GM23338 (cell line): ENCODE measurements around the gene GATM. TPM values are rescaled to one million over a fixed set of nuclear protein-coding genes. Genes with fewer than 3 reads are reported as not detected.

ENCODE experiments used
- ATAC-seq: fragments of 200-7000 bp; cut with Tn5 transposase; 3 replicates; pipeline ENCODE4 v1.9.1; 2020
- DNase-seq: peaks from one replicate; pipeline ENCODE4 v3.0.0-alpha.2; 2015; ENCODE audit warnings: low spot score
- H2AFZ ChIP-seq: fragments of 200-600 bp; sonication (generic); 2 replicates; pipeline ENCODE4 v1.8.0; 2016; ENCODE audit warnings: antibody characterized with exemption, mild to moderate bottlenecking, moderate library complexity
- H3F3A ChIP-seq: fragments of 200-600 bp; sonication (generic); replicated peaks from 2 replicates; pipeline ENCODE4 v1.8.0; 2017; ENCODE audit warnings: antibody characterized with exemption, mixed run types, low read depth
- H3K27ac ChIP-seq: fragments of 200-600 bp; sonication (generic); 2 replicates; pipeline ENCODE4 v1.6.1; 2016; ENCODE audit warnings: low read depth
- H3K27me3 ChIP-seq: fragments of 200-600 bp; sonication (generic); 2 replicates; pipeline ENCODE4 v1.8.0; 2016; ENCODE audit warnings: mild to moderate bottlenecking, mixed run types, moderate library complexity; ENCODE audit not compliant: insufficient read depth
- H3K36me3 ChIP-seq: fragments of 200-600 bp; sonication (generic); 2 replicates; pipeline ENCODE4 v1.8.0; 2016; ENCODE audit warnings: mild to moderate bottlenecking; ENCODE audit not compliant: insufficient read depth
- H3K4me1 ChIP-seq: fragments of 200-600 bp; sonication (generic); 2 replicates; pipeline ENCODE4 v1.8.0; 2016; ENCODE audit warnings: mild to moderate bottlenecking, moderate library complexity; ENCODE audit not compliant: insufficient read depth
- H3K4me2 ChIP-seq: fragments of 200-600 bp; sonication (generic); 2 replicates; pipeline ENCODE4 v1.7.1; 2017; ENCODE audit warnings: mixed run types
- H3K4me3 ChIP-seq: fragments of 200-600 bp; sonication (generic); 2 replicates; pipeline ENCODE4 v1.6.1; 2016; ENCODE audit warnings: mixed run types
- H3K79me2 ChIP-seq: fragments of 200-600 bp; sonication (generic); replicated peaks from 2 replicates; pipeline ENCODE4 v1.8.0; 2017; ENCODE audit warnings: mild to moderate bottlenecking; ENCODE audit not compliant: insufficient read depth
- H3K9me2 ChIP-seq: fragments of 200-600 bp; sonication (generic); 2 replicates; pipeline ENCODE4 v1.8.0; 2017; ENCODE audit not compliant: insufficient read depth
- H4K20me1 ChIP-seq: fragments of 200-600 bp; sonication (generic); replicated peaks from 2 replicates; pipeline ENCODE4 v1.8.0; 2017; ENCODE audit warnings: mild to moderate bottlenecking; ENCODE audit not compliant: insufficient read depth
- H3K27ac Mint-ChIP-seq: 2 replicates; pipeline ENCODE4 v1.8.0; 2020; ENCODE audit warnings: inconsistent platforms, mild to moderate bottlenecking, moderate library complexity, mixed read lengths
- H3K27me3 Mint-ChIP-seq: 3 replicates; pipeline ENCODE4 v1.8.0; 2022; ENCODE audit warnings: low read depth, mild to moderate bottlenecking, moderate library complexity, mixed read lengths, inconsistent platforms; ENCODE audit not compliant: insufficient read depth, poor library complexity
- H3K36me3 Mint-ChIP-seq: 3 replicates; pipeline ENCODE4 v1.8.0; 2021; ENCODE audit warnings: low read depth, mild to moderate bottlenecking, inconsistent platforms, moderate library complexity, mixed read lengths
- H3K4me1 Mint-ChIP-seq: 3 replicates; pipeline ENCODE4 v1.8.0; 2020; ENCODE audit warnings: mild to moderate bottlenecking, inconsistent platforms, mixed read lengths
- H3K4me3 Mint-ChIP-seq: 3 replicates; pipeline ENCODE4 v1.8.0; 2021; ENCODE audit warnings: moderate library complexity, mild to moderate bottlenecking, inconsistent platforms, mixed read lengths
- H3K9me3 Mint-ChIP-seq: 3 replicates; pipeline ENCODE4 v1.8.0; 2020; ENCODE audit warnings: moderate library complexity, mild to moderate bottlenecking, inconsistent platforms, mixed read lengths
- CREB1 ChIP-seq: fragments of 250-450 bp; sonication (Bioruptor Pico); IDR thresholded peaks from 2 replicates; pipeline ENCODE4 v1.5.0; 2020; ENCODE audit warnings: low read depth, mild to moderate bottlenecking, moderate library complexity
- ETS1 ChIP-seq: IDR thresholded peaks from 2 replicates; pipeline ENCODE4 v1.6.1; 2016; ENCODE audit warnings: antibody characterized with exemption
- EZH2 ChIP-seq: fragments of 200-600 bp; sonication (generic); IDR thresholded peaks from one replicate; pipeline ENCODE4 v1.8.0; 2017; ENCODE audit warnings: antibody characterized with exemption, mild to moderate bottlenecking, low read depth; ENCODE audit not compliant: unreplicated experiment
- NANOG ChIP-seq: IDR thresholded peaks from 2 replicates; pipeline ENCODE4 v1.6.1; 2016; ENCODE audit warnings: antibody characterized with exemption, borderline replicate concordance
- POLR2AphosphoS5 ChIP-seq: IDR thresholded peaks from 2 replicates; pipeline ENCODE4 v1.6.1; 2016; ENCODE audit warnings: antibody characterized with exemption, low read depth
- ZNF114 ChIP-seq: fragments of 250-450 bp; sonication (Bioruptor Pico); IDR thresholded peaks from 2 replicates; pipeline ENCODE4 v1.5.0; 2020; ENCODE audit warnings: mild to moderate bottlenecking, moderate library complexity
- ZNF331 ChIP-seq: fragments of 250-450 bp; sonication (Bioruptor Pico); IDR thresholded peaks from 2 replicates; pipeline ENCODE4 v1.5.0; 2020; ENCODE audit warnings: low read depth, mild to moderate bottlenecking, moderate library complexity
- ZNF462 ChIP-seq: fragments of 250-450 bp; sonication (Bioruptor Pico); IDR thresholded peaks from 2 replicates; pipeline ENCODE4 v1.5.0; 2020; ENCODE audit warnings: mild to moderate bottlenecking, moderate library complexity
- polyA plus RNA-seq: library from polyadenylated mRNA; unstranded; fragments of >200 nt; fragmentation: Nextera tagmentation; extraction: Ambion mirVana; gene quantifications from 2 replicates; pipeline ENCODE4 v1.2.1, GENCODE V29; 2016
- total RNA-seq: library from RNA; depleted of rRNA; stranded (reverse); fragments of >200 nt; shearing (Covaris generic); gene quantifications from 2 replicates; pipeline ENCODE4 v1.2.3, GENCODE V29; 2014

The GATM gene
- total and polyA plus RNA-seq, 2 experiments from 2014 or later, result 8.5 to 17.5 TPM

- H3K4me3 Mint-ChIP-seq, result peak overlapping the region; percentile 91
- Histone ChIP-seq H3K9me2 (no peaks in the 10 kb centered on the region), H4K20me1 (0 out of 2 replicates have a peak, but pooled peaks cover 2% of the 10 kb centered on the region), H3K27ac (no peak overlapping the region), H3K27me3 (peaks cover 62% of the 10 kb centered on the region), H3K4me2 (peak overlapping the region; percentile 99), H3F3A (no peaks in the 10 kb centered on the region), H3K4me1 (peaks cover 17% of the 10 kb centered on the region), H3K4me3 (peak overlapping the region; percentile 93), H3K36me3 (no peaks in the 10 kb centered on the region), H2AFZ (peak overlapping the region; percentile 100), H3K79me2 (no peaks in the 10 kb centered on the region)
- TF ChIP-seq EZH2 (no peak), ETS1 (no peak)
- peaks cover 24% of the 10 kb centered on the region for H3K4me1 Mint-ChIP-seq
- no peak overlapping the region for H3K27ac Mint-ChIP-seq
- no peaks in the 10 kb centered on the region; the same call in 2 of the 3 replicates for H3K36me3 Mint-ChIP-seq
- no peak for DNase-seq
- H3K27me3 Mint-ChIP-seq, result peaks cover 44% of the 10 kb centered on the region
- no peaks in the 10 kb centered on the region; the same call in 2 of the 3 replicates for H3K9me3 Mint-ChIP-seq
- ATAC-seq, result no peak
These were observed 1.3 kb downstream of the GATM start for GRCh38 chr15:45376967-45377608.

- no peaks in the 10 kb centered on the region for H3K36me3 ChIP-seq
- no peaks in the 10 kb centered on the region for H3K9me2 ChIP-seq
- Mint-ChIP-seq H3K27me3 (peaks cover 44% of the 10 kb centered on the region), H3K36me3 (no peaks in the 10 kb centered on the region; the same call in 2 of the 3 replicates), H3K4me3 (peak overlapping the region; percentile 91; the same call in 2 of the 3 replicates), H3K4me1 (peaks cover 28% of the 10 kb centered on the region), H3K9me3 (no peaks in the 10 kb centered on the region; the same call in 2 of the 3 replicates), H3K27ac (no peak overlapping the region)
- no peak overlapping the region for H3K27ac ChIP-seq
- peaks cover 56% of the 10 kb centered on the region for H3K27me3 ChIP-seq
- H3K4me2 ChIP-seq, result 0 out of 2 replicates have a peak overlapping the region, but pooled peaks have one; percentile 99
- H3F3A ChIP-seq, result no peaks in the 10 kb centered on the region
- H3K4me1 ChIP-seq, result peaks cover 23% of the 10 kb centered on the region
- no peak overlapping the region for H2AFZ ChIP-seq
- H3K79me2 ChIP-seq, result no peaks in the 10 kb centered on the region
- DNase-seq (no peak), ATAC-seq (no peak)
- H3K4me3 ChIP-seq, result no peak overlapping the region
- H4K20me1 ChIP-seq, result 0 out of 2 replicates have a peak, but pooled peaks cover 2% of the 10 kb centered on the region
- TF ChIP-seq NANOG (no peak), ETS1 (no peak), CREB1 (CRISPR knock-in tag) (no peak), ZNF462 (CRISPR knock-in tag) (no peak), ZNF114 (CRISPR knock-in tag) (no peak), ZNF331 (CRISPR knock-in tag) (no peak), POLR2AphosphoS5 (no peak)
These were observed 1.9 kb downstream of the GATM start for GRCh38 chr15:45376300-45376928.
